ENCODE data around the gene FOSL1. TPM values are rescaled to one million over a fixed set of nuclear protein-coding genes. Genes with fewer than 3 reads are reported as not detected.

The FOSL1 gene
- total RNA-seq, 1 experiment from 2014 or later, result 33.7 TPM

GRCh38 chr11:65884716-65885092, 15.5 kb downstream of the FOSL1 start:
- Histone ChIP-seq H3K4ac (ENCODE audit: low read depth, low read length) (no peak overlapping the region), H3K18ac (ENCODE audit: insufficient read length, low read depth, low read length) (no peak overlapping the region), H2BK5ac (ENCODE audit: insufficient read length, low read length) (no peak overlapping the region), H4K20me1 (ENCODE audit: control insufficient read depth, insufficient read depth, insufficient read length) (no peaks in the 10 kb centered on the region), H3K9me3 (ENCODE audit: control insufficient read depth, low read depth, low read length) (no peaks in the 10 kb centered on the region), H3K14ac (ENCODE audit: insufficient read depth, low read length) (no peak overlapping the region), H4K5ac (ENCODE audit: insufficient read length, low read depth, low read length) (no peak overlapping the region), H2BK15ac (ENCODE audit: low read depth, low read length) (no peak overlapping the region), H3K79me1 (ENCODE audit: insufficient read depth, low read depth, low read length, poor library complexity, severe bottlenecking) (no peaks in the 10 kb centered on the region), H3K4me1 (ENCODE audit: insufficient read depth, low read length) (peaks cover 5% of the 10 kb centered on the region; the same call in 1 of the 2 replicates), H3K56ac (ENCODE audit: insufficient read length, low read depth, low read length) (no peak overlapping the region), H3K27me3 (ENCODE audit: insufficient read depth, low read length) (peaks cover 2% of the 10 kb centered on the region; the same call in 1 of the 2 replicates), H3T11ph (ENCODE audit: low read length) (no peak overlapping the region), H3K27ac (ENCODE audit: insufficient read length, low read depth, low read length) (no peak overlapping the region), H3K23ac (ENCODE audit: insufficient read length, low read depth, low read length) (no peak overlapping the region), H4K91ac (ENCODE audit: insufficient read length, low read depth, low read length) (no peak overlapping the region), H3K4me2 (ENCODE audit: insufficient read depth, insufficient read length, low read length) (no peak overlapping the region), H4K8ac (replicated peaks; ENCODE audit: insufficient read length, low read depth, low read length) (no peak overlapping the region), H2AK5ac (ENCODE audit: insufficient read length, low read length) (no peak overlapping the region), H2BK20ac (ENCODE audit: low read depth, low read length, poor library complexity, severe bottlenecking) (no peak overlapping the region), H2AFZ (ENCODE audit: low read length) (no peak overlapping the region), H3K79me2 (ENCODE audit: insufficient read depth, low read length) (no peaks in the 10 kb centered on the region), H2BK12ac (ENCODE audit: insufficient read length, low read depth, low read length) (no peak overlapping the region), H3K9ac (ENCODE audit: extremely low read depth, insufficient read length, low read length) (no peak overlapping the region), H3K23me2 (ENCODE audit: insufficient read length, low read depth, low read length, poor library complexity, severe bottlenecking) (peaks cover 7% of the 10 kb centered on the region), H2BK120ac (ENCODE audit: low read depth, low read length, poor library complexity, severe bottlenecking) (no peak overlapping the region)
- H3K27ac Mint-ChIP-seq, result no peak overlapping the region; a peak in 1 of 7 replicates
- WGBS (ENCODE audit: extremely low coverage, insufficient read length, low lambda C conversion rate), result no CpG with 5 or more reads among the region's 9 CpGs
- TF ChIP-seq CTCF (conservative IDR thresholded peaks at IDR 0.05), result peak; percentile 99
- peaks cover 10% of the 10 kb centered on the region for H3K27me3 Mint-ChIP-seq (ENCODE audit: low read depth)
- DNase-seq, result peak; percentile 88
- 0 out of 5 replicates have a peak overlapping the region, but pooled peaks of 1 of the 2 experiments have one; percentile 21 for H3K4me3 Mint-ChIP-seq
- H3K4me1 Mint-ChIP-seq, result peaks cover 18 to 32% of the 10 kb centered on the region in 2 experiments
- peaks cover 0 to 2% of the 10 kb centered on the region in 2 experiments; a peak in 1 of 5 replicates for H3K9me3 Mint-ChIP-seq
- H3K36me3 Mint-ChIP-seq (ENCODE audit: insufficient read depth in 1 of 3, low read depth in 3 of 3), result peaks cover 35 to 58% (median 55%) of the 10 kb centered on the region in 3 experiments

Measured in H9 (cell line).